GM18907 (cell line): ENCODE measurements around the gene TFCP2.

Experiments used
- ATAC-seq: cut with Tn5 transposase; IDR thresholded peaks from one replicate; pipeline ENCODE4 v1.9.1; 2021; ENCODE audit warnings: mild to moderate bottlenecking, moderate library complexity; ENCODE audit not compliant: unreplicated experiment

Gene TFCP2

GRCh38 chr12:51197736-51198567 lies 25.0 kb upstream of the TFCP2 start:
- no peak for ATAC-seq

GRCh38 chr12:51196547-51196946 lies 23.6 kb upstream of the TFCP2 start:
- ATAC-seq: no peak

GRCh38 chr12:51195841-51196240 lies 22.9 kb upstream of the TFCP2 start:
- no peak for ATAC-seq

- ATAC-seq: no peak
These were observed 19.3 kb upstream of the TFCP2 start for GRCh38 chr12:51192284-51192671.

GRCh38 chr12:51191516-51192283 lies 18.8 kb upstream of the TFCP2 start:
- no peak for ATAC-seq

- ATAC-seq: no peak
These were observed 17.9 kb upstream of the TFCP2 start for GRCh38 chr12:51190820-51191219.

DNA sequence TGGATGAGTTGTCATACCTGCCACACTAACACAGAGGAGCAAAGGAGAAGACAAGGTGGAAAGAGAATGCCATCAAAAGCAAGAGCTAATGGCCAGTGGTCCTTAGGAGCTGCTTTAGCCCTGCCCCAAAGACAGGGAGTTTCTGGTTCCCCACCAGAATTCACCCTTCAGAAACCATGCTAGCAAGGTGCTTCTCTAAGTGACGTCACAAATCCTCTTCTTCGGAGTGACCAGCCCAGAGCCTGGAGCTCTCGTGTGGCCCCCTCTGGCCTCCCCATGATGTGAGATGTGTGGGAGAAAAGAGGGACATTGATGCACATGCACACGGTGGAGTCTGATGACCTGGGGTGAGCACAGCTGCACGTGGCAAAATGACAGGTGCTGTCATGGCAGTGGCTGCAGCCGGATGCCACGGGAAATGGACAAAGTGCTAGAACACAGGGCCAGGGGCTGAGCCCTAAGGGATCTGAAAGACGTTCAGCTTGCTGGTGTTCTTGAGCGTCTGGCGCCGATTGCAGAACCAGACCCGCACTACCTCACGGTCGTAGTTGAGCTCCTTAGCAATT lies 16.9 kb upstream of the TFCP2 start:
- no peak for ATAC-seq

- ATAC-seq: peak; percentile 55
These were observed 15.6 kb upstream of the TFCP2 start for GRCh38 chr12:51188359-51189051.

DNA sequence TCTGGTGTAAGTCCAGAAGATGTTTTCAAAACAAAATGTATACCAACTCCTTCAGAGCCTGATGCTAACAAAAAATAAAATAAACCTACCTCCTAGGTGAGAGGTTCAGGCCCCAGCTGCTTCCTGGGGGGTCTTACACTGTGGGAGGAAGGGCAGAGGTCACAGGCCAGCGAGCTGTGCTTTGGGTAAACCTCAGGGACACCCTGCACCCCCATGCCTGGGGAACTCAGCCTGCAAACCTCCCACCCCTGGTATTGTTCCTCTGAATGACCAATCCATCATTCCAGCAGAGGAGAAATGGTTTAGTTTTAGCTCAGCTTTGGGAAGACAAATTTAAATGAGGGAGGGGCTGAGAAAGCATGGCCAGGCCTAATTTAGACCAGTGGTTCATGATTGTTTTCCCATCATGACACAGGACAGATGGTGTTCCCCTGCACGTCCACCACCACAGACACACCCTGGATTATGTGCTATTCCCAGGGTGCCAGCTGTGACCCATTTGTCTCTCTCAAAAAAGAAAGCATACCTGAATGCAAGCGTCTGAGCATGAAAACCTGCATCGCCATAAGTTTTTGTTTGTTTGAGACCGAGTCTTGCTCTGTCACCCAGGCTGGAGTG lies 14.5 kb upstream of the TFCP2 start:
- no peak for ATAC-seq

DNA sequence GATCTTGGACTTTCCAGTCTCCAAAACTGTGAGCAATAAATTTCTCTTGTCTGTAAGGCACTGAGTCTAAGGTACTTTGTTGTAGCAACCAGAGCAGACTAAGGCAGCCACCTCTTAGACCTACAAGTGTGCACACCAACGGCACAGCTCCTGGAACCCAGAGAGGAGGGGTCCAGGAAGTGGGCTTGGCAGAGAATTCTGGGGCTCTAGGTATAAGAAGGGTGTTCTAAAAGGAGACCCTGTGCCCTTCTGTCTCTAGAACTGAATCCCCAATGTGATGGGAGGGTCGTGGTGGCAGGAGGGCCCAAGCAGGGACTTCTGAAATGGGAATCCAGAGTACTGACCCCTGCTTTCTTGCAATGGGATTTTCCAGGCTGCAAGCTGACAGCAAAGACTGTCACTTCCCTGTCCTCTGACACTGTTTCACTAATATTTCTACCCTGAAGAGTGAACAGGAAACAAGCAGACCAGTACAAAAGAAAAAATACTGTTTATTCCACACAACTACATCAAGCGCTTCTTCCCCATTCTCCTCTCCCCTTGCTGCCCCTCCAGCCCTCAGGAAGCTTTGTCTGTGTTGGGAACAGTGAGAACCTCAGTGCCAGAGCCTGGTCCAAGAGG lies 13.6 kb upstream of the TFCP2 start:
- ATAC-seq: no peak

DNA sequence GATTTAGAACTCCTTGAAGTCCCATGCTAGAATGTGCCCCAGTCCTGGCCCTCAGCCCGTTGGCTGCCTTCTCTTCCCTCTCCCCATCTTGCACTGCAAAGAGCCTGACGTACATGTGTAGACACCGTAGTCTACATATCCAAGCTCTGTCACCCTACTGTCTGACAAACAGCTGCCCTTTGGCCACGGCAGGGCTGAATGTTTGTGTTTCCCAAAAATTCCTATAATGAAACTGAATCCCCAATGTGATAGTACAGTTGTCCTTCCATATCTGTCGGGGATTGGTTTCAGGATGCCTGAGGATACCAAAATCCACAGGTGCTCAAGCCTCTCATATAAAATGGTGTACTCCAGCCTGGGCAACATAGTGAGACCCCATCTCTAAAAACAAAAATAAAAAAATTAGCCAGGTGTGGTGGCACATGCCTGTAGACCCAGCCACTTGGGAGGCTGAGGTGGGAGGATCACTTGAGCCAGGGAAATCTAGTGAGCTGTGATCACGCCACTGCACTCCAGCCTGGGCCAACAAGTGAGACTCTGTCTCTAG lies 12.3 kb upstream of the TFCP2 start:
- no peak for ATAC-seq

GRCh38 chr12:51183816-51184215 lies 10.9 kb upstream of the TFCP2 start:
- no peak for ATAC-seq

DNA sequence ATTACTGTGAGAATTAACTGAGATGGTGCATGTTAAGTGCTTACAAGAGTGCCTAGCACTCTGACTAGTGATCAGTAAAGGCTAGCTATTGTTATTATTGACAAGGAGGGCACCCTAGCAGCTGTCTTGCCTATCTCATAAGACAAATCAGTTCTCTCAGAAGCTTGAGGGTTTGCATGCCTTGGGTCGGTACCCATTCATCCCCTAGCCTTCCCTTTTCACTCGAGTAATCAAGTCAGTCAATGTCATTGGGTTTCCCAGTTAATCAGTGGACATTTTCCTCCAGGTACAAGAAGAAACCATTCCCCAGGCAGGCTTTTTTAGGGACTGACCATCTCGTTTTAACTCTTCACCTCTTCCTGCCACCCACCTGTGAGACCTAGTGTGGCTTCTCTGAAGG lies 10.4 kb upstream of the TFCP2 start:
- no peak for ATAC-seq

- no peak for ATAC-seq
These were observed 8.6 kb upstream of the TFCP2 start for GRCh38 chr12:51181558-51181957.

- no peak for ATAC-seq
These were observed 5.0 kb upstream of the TFCP2 start for GRCh38 chr12:51177897-51178296.

GRCh38 chr12:51174501-51174900 lies 1.6 kb upstream of the TFCP2 start:
- ATAC-seq: no peak

GRCh38 chr12:51171884-51172514 lies 936 bp downstream of the TFCP2 start:
- peak; percentile 23 for ATAC-seq

- no peak for ATAC-seq
These were observed 9.1 kb downstream of the TFCP2 start for GRCh38 chr12:51163795-51164194.

DNA sequence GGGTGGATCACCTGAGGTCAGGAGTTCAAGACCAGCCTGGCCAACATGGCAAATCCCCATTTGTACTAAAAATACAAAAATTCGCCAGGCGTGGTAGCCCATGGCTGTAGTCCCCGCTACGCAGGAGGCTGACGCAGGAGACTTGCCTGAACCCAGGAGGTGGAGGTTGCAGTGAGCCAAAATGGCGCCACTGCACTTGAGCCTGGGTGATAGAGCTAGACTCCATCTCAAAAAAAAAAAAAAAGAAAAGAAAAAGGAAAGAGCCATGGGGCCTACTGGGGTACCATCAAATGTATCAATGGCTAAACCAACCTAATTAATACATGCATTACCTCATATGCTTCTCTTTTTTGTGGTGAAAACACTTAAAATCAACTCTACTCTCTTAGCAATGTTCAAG lies 10.7 kb downstream of the TFCP2 start:
- no peak for ATAC-seq
